SK-N-SH (cell line): ENCODE data around the gene NLK. TPM values are rescaled to one million over a fixed set of nuclear protein-coding genes. Genes with fewer than 3 reads are reported as not detected.

Source experiments
- CHD2 ChIP-seq: fragments of 150-350 bp; IDR thresholded peaks from 2 replicates; pipeline ENCODE4 v1.6.1; 2018; ENCODE audit warnings: low read length; ENCODE audit not compliant: partially characterized antibody
- FOSL2 ChIP-seq: IDR thresholded peaks from 2 replicates; pipeline ENCODE4 v1.4.0; 2012; ENCODE audit warnings: low read depth, mild to moderate bottlenecking, moderate library complexity, borderline replicate concordance
- FOXM1 ChIP-seq: IDR thresholded peaks from 2 replicates; pipeline ENCODE4 v1.4.0; 2012; ENCODE audit warnings: low read depth, mild to moderate bottlenecking
- GATA2 ChIP-seq: sonication (generic); formaldehyde crosslinking; IDR thresholded peaks from 2 replicates; pipeline ENCODE4 v1.5.0; 2020; ENCODE audit warnings: mild to moderate bottlenecking, missing genetic modification reagents
- MEF2A ChIP-seq: IDR thresholded peaks from 2 replicates; pipeline ENCODE4 v1.4.0; 2012; ENCODE audit warnings: low read depth, borderline replicate concordance
- POLR2AphosphoS5 ChIP-seq: IDR thresholded peaks from 2 replicates; pipeline ENCODE4 v1.6.1; 2012; ENCODE audit warnings: low read depth, low read length
- RAD21 ChIP-seq: IDR thresholded peaks from 2 replicates; pipeline ENCODE4 v1.6.1; 2012; ENCODE audit warnings: mild to moderate bottlenecking, low read length
- REST ChIP-seq: IDR thresholded peaks from 2 replicates; pipeline ENCODE4 v1.6.1; 2012; ENCODE audit warnings: mild to moderate bottlenecking, low read depth, low read length, moderate library complexity
- RFX5 ChIP-seq: IDR thresholded peaks from 2 replicates; pipeline ENCODE4 v1.6.1; 2012; ENCODE audit warnings: mild to moderate bottlenecking, improper control_type of control experiment, low read length
- RXRA ChIP-seq: IDR thresholded peaks from 2 replicates; pipeline ENCODE4 v1.4.0; 2012; ENCODE audit warnings: low read depth, mild to moderate bottlenecking, borderline replicate concordance
- TCF12 ChIP-seq: IDR thresholded peaks from 2 replicates; pipeline ENCODE4 v1.4.0; 2012
- TEAD4 ChIP-seq: IDR thresholded peaks from 2 replicates; pipeline ENCODE4 v1.4.0; 2012; ENCODE audit warnings: mild to moderate bottlenecking, borderline replicate concordance; ENCODE audit not compliant: insufficient read depth
- ZBTB33 ChIP-seq: IDR thresholded peaks from 2 replicates; pipeline ENCODE4 v1.4.0; 2012; ENCODE audit warnings: low read depth, borderline replicate concordance
- polyA plus RNA-seq, 3 experiments: library from polyadenylated mRNA; depleted of rRNA; stranded (reverse); fragments of >200 nt; gene quantifications; 2 replicates each; pipeline ENCODE4 v1.2.3, GENCODE V29; 2012
- TF ChIP-seq, protein P1 (sequence below): fragments of 150-350 bp; IDR thresholded peaks from 2 replicates; pipeline ENCODE4 v1.6.1; 2017; ENCODE audit warnings: antibody characterized with exemption, low read length, low read depth, borderline replicate concordance
- TF ChIP-seq, protein P2 (sequence below): fragments of 150-350 bp; IDR thresholded peaks from 2 replicates; pipeline ENCODE4 v1.6.1; 2016; ENCODE audit warnings: mild to moderate bottlenecking, low read depth, low read length
- TF ChIP-seq, protein P3 (sequence below): IDR thresholded peaks from 2 replicates; pipeline ENCODE4 v1.4.0; 2012; ENCODE audit warnings: low read depth

NLK gene
- polyA plus RNA-seq, 1 of the 3 experiments (the other 2 are of a cell fraction) = 12.3 TPM

- no peak for TF ChIP-seq REST
- TF ChIP-seq ZBTB33 = no peak
- TF ChIP-seq TEAD4 = peak; percentile 59
- TF ChIP-seq, protein P1, sequence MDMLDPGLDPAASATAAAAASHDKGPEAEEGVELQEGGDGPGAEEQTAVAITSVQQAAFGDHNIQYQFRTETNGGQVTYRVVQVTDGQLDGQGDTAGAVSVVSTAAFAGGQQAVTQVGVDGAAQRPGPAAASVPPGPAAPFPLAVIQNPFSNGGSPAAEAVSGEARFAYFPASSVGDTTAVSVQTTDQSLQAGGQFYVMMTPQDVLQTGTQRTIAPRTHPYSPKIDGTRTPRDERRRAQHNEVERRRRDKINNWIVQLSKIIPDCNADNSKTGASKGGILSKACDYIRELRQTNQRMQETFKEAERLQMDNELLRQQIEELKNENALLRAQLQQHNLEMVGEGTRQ = no peak
- TF ChIP-seq, protein P2, sequence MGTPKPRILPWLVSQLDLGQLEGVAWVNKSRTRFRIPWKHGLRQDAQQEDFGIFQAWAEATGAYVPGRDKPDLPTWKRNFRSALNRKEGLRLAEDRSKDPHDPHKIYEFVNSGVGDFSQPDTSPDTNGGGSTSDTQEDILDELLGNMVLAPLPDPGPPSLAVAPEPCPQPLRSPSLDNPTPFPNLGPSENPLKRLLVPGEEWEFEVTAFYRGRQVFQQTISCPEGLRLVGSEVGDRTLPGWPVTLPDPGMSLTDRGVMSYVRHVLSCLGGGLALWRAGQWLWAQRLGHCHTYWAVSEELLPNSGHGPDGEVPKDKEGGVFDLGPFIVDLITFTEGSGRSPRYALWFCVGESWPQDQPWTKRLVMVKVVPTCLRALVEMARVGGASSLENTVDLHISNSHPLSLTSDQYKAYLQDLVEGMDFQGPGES = no peak
- no peak for TF ChIP-seq GATA2 (CRISPR knock-in tag)
- peak; percentile 85 for TF ChIP-seq MEF2A
- TF ChIP-seq FOXM1 = 0 out of 2 replicates have a peak, but pooled peaks have one; percentile 59
- TF ChIP-seq POLR2AphosphoS5 = no peak
- TF ChIP-seq RAD21 = no peak
- peak; percentile 68 for TF ChIP-seq TCF12
- TF ChIP-seq CHD2 = no peak
- no peak for TF ChIP-seq RFX5
- TF ChIP-seq RXRA = peak; percentile 50; the same call in 1 of the 2 replicates
- TF ChIP-seq, protein P3, sequence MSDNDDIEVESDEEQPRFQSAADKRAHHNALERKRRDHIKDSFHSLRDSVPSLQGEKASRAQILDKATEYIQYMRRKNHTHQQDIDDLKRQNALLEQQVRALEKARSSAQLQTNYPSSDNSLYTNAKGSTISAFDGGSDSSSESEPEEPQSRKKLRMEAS = no peak
- TF ChIP-seq FOSL2 = peak; percentile 90
Measured at GRCh38 chr17:28133562-28133970, 91.1 kb downstream of the NLK start (continued).
